PFSK-1 (cell line): Measurements from ENCODE around the gene RALGAPB.

Experiments
- FOXP2 ChIP-seq: optimal IDR thresholded peaks from 2 replicates; pipeline ENCODE3; 2011; ENCODE audit warnings: borderline replicate concordance, control low read depth, inconsistent platforms; ENCODE audit not compliant: insufficient read depth; ENCODE audit errors: extremely low read length, extremely low read depth
- POLR2AphosphoS5 ChIP-seq: IDR thresholded peaks from 2 replicates; pipeline ENCODE4 v1.6.1; 2012; ENCODE audit warnings: low read depth, mild to moderate bottlenecking, control low read depth, low read length, moderate library complexity
- SIN3A ChIP-seq: IDR thresholded peaks from 2 replicates; pipeline ENCODE4 v1.6.1; 2012; ENCODE audit warnings: mild to moderate bottlenecking, low read length, moderate library complexity, borderline replicate concordance; ENCODE audit not compliant: insufficient read depth
- TAF1 ChIP-seq: IDR thresholded peaks from 2 replicates; pipeline ENCODE4 v1.6.1; 2012; ENCODE audit warnings: low read length, control low read depth, borderline replicate concordance; ENCODE audit not compliant: insufficient read depth
- TF ChIP-seq, protein P1 (sequence below), 2 experiments: IDR thresholded peaks; 2 replicates each; pipeline versions ENCODE4 v1.6.1 to v1.8.0; 2011 to 2012; ENCODE audit warnings: low read depth in 2 of 2, low read length in 2 of 2, control low read depth in 1 of 2, inconsistent platforms in 1 of 2, mild to moderate bottlenecking in 1 of 2, moderate library complexity in 1 of 2; ENCODE audit not compliant: insufficient read depth in 1 of 2

The RALGAPB gene

DNA sequence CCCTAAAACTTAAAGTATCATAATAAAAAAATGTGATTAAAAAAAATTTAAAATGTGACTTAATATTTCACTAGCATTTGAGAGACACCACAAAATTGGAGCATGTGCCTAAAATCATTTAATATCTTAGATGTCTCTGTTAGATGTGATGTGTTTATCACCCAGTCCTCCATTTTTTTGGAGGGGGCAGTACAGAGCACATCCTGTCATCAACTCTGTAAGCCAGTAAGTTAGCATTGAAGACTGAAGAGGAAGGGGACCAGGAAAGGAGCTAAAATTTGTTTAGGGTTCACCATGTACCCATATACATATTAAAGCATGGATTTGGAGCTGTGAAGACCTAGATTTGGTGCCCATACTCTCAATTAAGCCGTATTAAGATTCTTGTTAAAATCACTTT, 77.6 kb downstream of the RALGAPB start:
- TF ChIP-seq, protein P1, sequence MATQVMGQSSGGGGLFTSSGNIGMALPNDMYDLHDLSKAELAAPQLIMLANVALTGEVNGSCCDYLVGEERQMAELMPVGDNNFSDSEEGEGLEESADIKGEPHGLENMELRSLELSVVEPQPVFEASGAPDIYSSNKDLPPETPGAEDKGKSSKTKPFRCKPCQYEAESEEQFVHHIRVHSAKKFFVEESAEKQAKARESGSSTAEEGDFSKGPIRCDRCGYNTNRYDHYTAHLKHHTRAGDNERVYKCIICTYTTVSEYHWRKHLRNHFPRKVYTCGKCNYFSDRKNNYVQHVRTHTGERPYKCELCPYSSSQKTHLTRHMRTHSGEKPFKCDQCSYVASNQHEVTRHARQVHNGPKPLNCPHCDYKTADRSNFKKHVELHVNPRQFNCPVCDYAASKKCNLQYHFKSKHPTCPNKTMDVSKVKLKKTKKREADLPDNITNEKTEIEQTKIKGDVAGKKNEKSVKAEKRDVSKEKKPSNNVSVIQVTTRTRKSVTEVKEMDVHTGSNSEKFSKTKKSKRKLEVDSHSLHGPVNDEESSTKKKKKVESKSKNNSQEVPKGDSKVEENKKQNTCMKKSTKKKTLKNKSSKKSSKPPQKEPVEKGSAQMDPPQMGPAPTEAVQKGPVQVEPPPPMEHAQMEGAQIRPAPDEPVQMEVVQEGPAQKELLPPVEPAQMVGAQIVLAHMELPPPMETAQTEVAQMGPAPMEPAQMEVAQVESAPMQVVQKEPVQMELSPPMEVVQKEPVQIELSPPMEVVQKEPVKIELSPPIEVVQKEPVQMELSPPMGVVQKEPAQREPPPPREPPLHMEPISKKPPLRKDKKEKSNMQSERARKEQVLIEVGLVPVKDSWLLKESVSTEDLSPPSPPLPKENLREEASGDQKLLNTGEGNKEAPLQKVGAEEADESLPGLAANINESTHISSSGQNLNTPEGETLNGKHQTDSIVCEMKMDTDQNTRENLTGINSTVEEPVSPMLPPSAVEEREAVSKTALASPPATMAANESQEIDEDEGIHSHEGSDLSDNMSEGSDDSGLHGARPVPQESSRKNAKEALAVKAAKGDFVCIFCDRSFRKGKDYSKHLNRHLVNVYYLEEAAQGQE (IDR thresholded peaks at IDR 0.05; ENCODE audit: insufficient read depth in 1 of 2, low read depth in 2 of 2, low read length in 2 of 2) = no peak
- TF ChIP-seq FOXP2 (no peak), SIN3A (no peak), POLR2AphosphoS5 (no peak), TAF1 (no peak)

DNA sequence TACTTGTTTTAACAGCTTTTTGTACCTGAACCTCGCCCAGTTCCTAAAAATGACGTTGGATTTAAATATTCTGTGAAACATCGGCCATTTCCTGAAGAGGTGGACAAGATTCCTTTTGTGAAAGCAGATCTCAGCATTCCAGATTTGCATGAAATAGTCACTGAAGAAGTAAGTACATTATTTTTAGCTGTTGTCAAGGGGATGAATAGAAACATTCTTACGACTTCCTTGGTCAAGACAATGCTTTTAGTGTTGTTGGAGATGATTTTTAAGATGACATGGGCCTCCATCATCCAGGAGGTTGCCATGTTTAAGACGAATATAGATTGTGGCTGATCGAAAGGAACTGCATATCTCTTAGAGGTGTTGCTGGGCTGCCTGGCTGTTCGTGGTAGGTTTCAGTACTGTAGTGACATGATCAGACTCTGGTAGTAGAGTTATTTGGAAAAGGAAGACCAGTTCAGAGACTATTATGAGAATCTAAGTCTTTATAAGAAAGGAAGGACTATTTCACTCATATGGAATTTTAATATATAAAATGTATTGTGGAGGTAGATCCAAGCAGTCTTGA, 78.5 kb downstream of the RALGAPB start:
- no peak for TF ChIP-seq TAF1
- TF ChIP-seq FOXP2 = no peak
- no peak for TF ChIP-seq SIN3A
- TF ChIP-seq, protein P1 (IDR thresholded peaks at IDR 0.05; ENCODE audit: insufficient read depth in 1 of 2, low read depth in 2 of 2, low read length in 2 of 2) = no peak
- no peak for TF ChIP-seq POLR2AphosphoS5

DNA sequence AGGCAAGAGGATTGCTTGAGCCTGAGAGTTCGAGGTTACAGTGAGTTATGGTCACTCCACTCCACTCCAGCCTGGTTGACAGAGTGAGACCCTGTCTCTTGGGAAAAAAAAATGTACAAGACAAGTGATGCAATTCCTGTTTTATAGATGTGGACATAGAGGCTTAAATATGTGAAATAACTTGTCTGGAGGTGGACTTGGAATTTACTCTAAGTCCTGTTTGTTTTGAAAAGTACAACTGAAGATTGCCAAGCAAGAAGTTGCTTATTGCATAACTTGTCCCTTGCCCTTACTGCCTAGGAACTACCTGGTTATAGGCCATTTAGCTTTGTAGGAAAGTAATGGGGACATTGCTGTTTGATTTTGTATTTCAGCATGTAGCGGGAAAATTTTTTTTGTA, 82.3 kb downstream of the RALGAPB start:
- TF ChIP-seq TAF1 (no peak), SIN3A (no peak), FOXP2 (no peak), POLR2AphosphoS5 (no peak)
- TF ChIP-seq, protein P1 (IDR thresholded peaks at IDR 0.05; ENCODE audit: insufficient read depth in 1 of 2, low read depth in 2 of 2, low read length in 2 of 2) = no peak

DNA sequence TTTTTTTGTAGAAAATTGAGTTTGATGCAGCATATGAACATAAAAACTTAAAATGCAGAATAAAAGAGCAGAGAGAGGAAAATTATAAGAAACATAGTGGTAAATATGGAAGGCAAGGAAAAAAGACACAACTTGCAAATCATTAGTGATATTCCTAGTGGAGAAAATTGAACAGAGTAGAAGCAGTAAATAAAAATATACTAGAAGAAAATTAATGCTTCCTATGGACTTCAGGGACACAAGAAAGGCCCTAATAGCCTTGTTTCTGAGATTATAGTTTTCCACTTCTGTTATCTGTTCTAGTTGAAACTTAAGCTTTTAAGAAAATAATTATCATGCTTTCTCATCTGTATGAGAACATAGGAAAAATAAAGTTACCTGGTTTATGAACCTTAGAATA, 82.8 kb downstream of the RALGAPB start:
- TF ChIP-seq, protein P1 (IDR thresholded peaks at IDR 0.05; ENCODE audit: insufficient read depth in 1 of 2, low read depth in 2 of 2, low read length in 2 of 2) = no peak
- no peak for TF ChIP-seq POLR2AphosphoS5
- no peak for TF ChIP-seq FOXP2
- no peak for TF ChIP-seq SIN3A
- TF ChIP-seq TAF1 = no peak
